Inflammatory macrophage (primary cell): ENCODE results near the gene GRK2.

ENCODE experiments used
- DNase-seq, 2 donors: peaks; one replicate each; pipeline ENCODE4 v3.0.0-alpha.2; 2020 to 2022

GRK2 gene

GRCh38 chr11:67271205-67271540 is 4.9 kb downstream of the GRK2 start:
- no peak for DNase-seq

- no peak for DNase-seq
Measured at GRCh38 chr11:67271541-67272284, 5.4 kb downstream of the GRK2 start.

GRCh38 chr11:67272327-67273259 is 6.3 kb downstream of the GRK2 start:
- DNase-seq: peak; percentile 36 to 73

GRCh38 chr11:67273260-67273990 is 7.2 kb downstream of the GRK2 start:
- DNase-seq: peak in 1 of 2 donors; percentile 31

- no peak for DNase-seq
Measured at GRCh38 chr11:67274768-67275605, 8.7 kb downstream of the GRK2 start.

- DNase-seq: no peak
Measured at GRCh38 chr11:67275606-67276409, 9.5 kb downstream of the GRK2 start.

GRCh38 chr11:67276781-67277230 is 10.5 kb downstream of the GRK2 start:
- peak; percentile 70 to 77 for DNase-seq

GRCh38 chr11:67277231-67277961 is 11.1 kb downstream of the GRK2 start:
- DNase-seq: peak; percentile 97 to 98

GRCh38 chr11:67278135-67278938 is 12.1 kb downstream of the GRK2 start:
- no peak for DNase-seq

- DNase-seq: no peak
Measured at GRCh38 chr11:67278939-67279588, 12.8 kb downstream of the GRK2 start.

GRCh38 chr11:67279589-67280340 is 13.5 kb downstream of the GRK2 start:
- no peak for DNase-seq

- peak in 1 of 2 donors; percentile 29 for DNase-seq
Measured at GRCh38 chr11:67280341-67280787, 14.1 kb downstream of the GRK2 start.

GRCh38 chr11:67280788-67281551 is 14.7 kb downstream of the GRK2 start:
- DNase-seq: no peak

- DNase-seq: no peak
Measured at GRCh38 chr11:67281552-67282150, 15.4 kb downstream of the GRK2 start.

GRCh38 chr11:67282155-67282875 is 16.0 kb downstream of the GRK2 start:
- DNase-seq: no peak

GRCh38 chr11:67282876-67283371 is 16.7 kb downstream of the GRK2 start:
- no peak for DNase-seq
